HG03097 (cell line): ENCODE data around the gene DHTKD1.
"Not testable (repeated sequence)": the region's sequence is repeated elsewhere in the genome, so short reads cannot be mapped to it uniquely, and the experiment has no call there.

ENCODE experiments used
- ATAC-seq: cut with Tn5 transposase; IDR thresholded peaks from one replicate; pipeline ENCODE4 v1.9.1; 2021; ENCODE audit not compliant: unreplicated experiment, low FRiP score

Gene DHTKD1

GRCh38 chr10:12062754-12063482 lies 5.8 kb upstream of the DHTKD1 start:
- no peak for ATAC-seq

GRCh38 chr10:12063483-12063818 lies 5.3 kb upstream of the DHTKD1 start:
- no peak for ATAC-seq

GRCh38 chr10:12067336-12067735 lies 1.4 kb upstream of the DHTKD1 start:
- no peak for ATAC-seq

GRCh38 chr10:12071441-12071840 lies 2.7 kb downstream of the DHTKD1 start:
- not testable (repeated sequence) for ATAC-seq

GRCh38 chr10:12073526-12073925 lies 4.8 kb downstream of the DHTKD1 start:
- ATAC-seq, result no peak

- no peak for ATAC-seq
These were observed 8.9 kb downstream of the DHTKD1 start for GRCh38 chr10:12077580-12078180.

GRCh38 chr10:12081470-12081869 lies 12.7 kb downstream of the DHTKD1 start:
- ATAC-seq, result no peak

GRCh38 chr10:12081879-12082557 lies 13.3 kb downstream of the DHTKD1 start:
- ATAC-seq, result no peak

- ATAC-seq, result no peak
These were observed 20.2 kb downstream of the DHTKD1 start for GRCh38 chr10:12088919-12089318.

GRCh38 chr10:12091421-12091820 lies 22.7 kb downstream of the DHTKD1 start:
- ATAC-seq, result no peak

GRCh38 chr10:12097361-12097760 lies 28.6 kb downstream of the DHTKD1 start:
- not testable (repeated sequence) for ATAC-seq

- no peak for ATAC-seq
These were observed 29.0 kb downstream of the DHTKD1 start for GRCh38 chr10:12097791-12098190.

- ATAC-seq, result no peak
These were observed 30.2 kb downstream of the DHTKD1 start for GRCh38 chr10:12098966-12099365.

GRCh38 chr10:12103802-12104201 lies 35.0 kb downstream of the DHTKD1 start:
- no peak for ATAC-seq

- ATAC-seq, result no peak
These were observed 39.0 kb downstream of the DHTKD1 start for GRCh38 chr10:12107781-12108180.

- no peak for ATAC-seq
These were observed 40.5 kb downstream of the DHTKD1 start for GRCh38 chr10:12109286-12109685.

GRCh38 chr10:12111528-12111927 lies 42.8 kb downstream of the DHTKD1 start:
- ATAC-seq, result no peak

GRCh38 chr10:12113627-12114026 lies 44.9 kb downstream of the DHTKD1 start:
- ATAC-seq, result no peak

- ATAC-seq, result no peak
These were observed 52.9 kb downstream of the DHTKD1 start for GRCh38 chr10:12121673-12122072.

GRCh38 chr10:12129222-12130111 lies 60.7 kb downstream of the DHTKD1 start, which contains the start of gene SEC61A2:
Gene SEC61A2 (plus strand): TSS chr10:12129677. CDS start chr10:12129788, 111 bp downstream.
- ATAC-seq, result peak; percentile 90
